ENCODE results near the gene SERPINB13.
"Not testable (repeated sequence)": the region's sequence is repeated elsewhere in the genome, so short reads cannot be mapped to it uniquely, and the experiment has no call there.

DNA sequence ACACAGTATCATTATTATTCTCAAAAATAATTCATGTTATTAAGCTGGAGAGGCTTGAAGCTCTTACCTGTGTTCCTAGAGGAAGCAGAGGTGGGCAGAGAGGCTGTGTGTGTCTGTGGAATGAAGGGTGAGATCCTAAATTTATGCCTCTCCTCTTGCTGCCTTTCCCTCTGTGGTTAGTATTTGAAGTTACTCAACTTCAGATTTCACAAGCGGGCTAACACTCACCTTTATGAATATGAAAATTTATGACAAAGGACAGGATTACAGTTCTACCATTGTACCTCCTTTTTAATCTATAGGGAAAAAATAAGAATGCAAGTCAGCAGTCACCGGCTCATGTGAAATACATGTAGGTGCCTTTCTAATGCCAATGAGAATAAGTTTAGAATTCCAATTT is 57.0 kb downstream of the SERPINB13 start, which contains the start of gene SERPINB4:
- TF ChIP-seq, protein P1, sequence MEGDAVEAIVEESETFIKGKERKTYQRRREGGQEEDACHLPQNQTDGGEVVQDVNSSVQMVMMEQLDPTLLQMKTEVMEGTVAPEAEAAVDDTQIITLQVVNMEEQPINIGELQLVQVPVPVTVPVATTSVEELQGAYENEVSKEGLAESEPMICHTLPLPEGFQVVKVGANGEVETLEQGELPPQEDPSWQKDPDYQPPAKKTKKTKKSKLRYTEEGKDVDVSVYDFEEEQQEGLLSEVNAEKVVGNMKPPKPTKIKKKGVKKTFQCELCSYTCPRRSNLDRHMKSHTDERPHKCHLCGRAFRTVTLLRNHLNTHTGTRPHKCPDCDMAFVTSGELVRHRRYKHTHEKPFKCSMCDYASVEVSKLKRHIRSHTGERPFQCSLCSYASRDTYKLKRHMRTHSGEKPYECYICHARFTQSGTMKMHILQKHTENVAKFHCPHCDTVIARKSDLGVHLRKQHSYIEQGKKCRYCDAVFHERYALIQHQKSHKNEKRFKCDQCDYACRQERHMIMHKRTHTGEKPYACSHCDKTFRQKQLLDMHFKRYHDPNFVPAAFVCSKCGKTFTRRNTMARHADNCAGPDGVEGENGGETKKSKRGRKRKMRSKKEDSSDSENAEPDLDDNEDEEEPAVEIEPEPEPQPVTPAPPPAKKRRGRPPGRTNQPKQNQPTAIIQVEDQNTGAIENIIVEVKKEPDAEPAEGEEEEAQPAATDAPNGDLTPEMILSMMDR (IDR thresholded peaks at IDR 0.05): not testable (repeated sequence)
- TF ChIP-seq EZH2 (IDR thresholded peaks at IDR 0.05; ENCODE audit: borderline replicate concordance, insufficient read depth, low read depth, low read length, poor library complexity, severe bottlenecking): not testable (repeated sequence)
